Neutrophil (primary cell): ENCODE results near the gene CACNG5.

Experiments
- H3K27ac ChIP-seq: fragments of 200-600 bp; sonication (generic); 2 replicates; pipeline ENCODE4 v1.5.1; 2016; ENCODE audit warnings: mild to moderate bottlenecking, moderate library complexity
- H3K27me3 ChIP-seq: fragments of 200-600 bp; sonication (generic); 2 replicates; pipeline ENCODE4 v1.6.0; 2016; ENCODE audit warnings: mild to moderate bottlenecking
- H3K36me3 ChIP-seq: fragments of 200-600 bp; sonication (generic); 2 replicates; pipeline ENCODE4 v1.5.1; 2017
- H3K4me1 ChIP-seq, 2 experiments: fragments of 200-600 bp in 1 of 2; sonication (generic) in 1 of 2; 1 replicate in 1 of 2; 2 replicates in 1 of 2; pipeline versions ENCODE4 v1.5.1 to v1.6.1; 2013 to 2016; ENCODE audit warnings: low read depth in 1 of 2, low read length in 1 of 2, mild to moderate bottlenecking in 1 of 2, moderate library complexity in 1 of 2; ENCODE audit not compliant: control insufficient read depth in 1 of 2, insufficient read depth in 1 of 2
- H3K4me3 ChIP-seq, 2 experiments: fragments of 200-600 bp in 1 of 2; sonication (generic) in 1 of 2; 1 replicate in 1 of 2; 2 replicates in 1 of 2; pipeline ENCODE4 v1.5.1; 2013 to 2016; ENCODE audit warnings: low read depth in 1 of 2, low read length in 1 of 2, mild to moderate bottlenecking in 1 of 2, moderate library complexity in 1 of 2
- H3K9me3 ChIP-seq: fragments of 200-600 bp; sonication (generic); 2 replicates; pipeline ENCODE4 v1.5.1; 2016
- TF ChIP-seq, protein P1 (sequence below): fragments of 200-600 bp; sonication (generic); IDR thresholded peaks from 2 replicates; pipeline ENCODE4 v1.5.1; 2016; ENCODE audit warnings: antibody characterized with exemption

Gene CACNG5

DNA sequence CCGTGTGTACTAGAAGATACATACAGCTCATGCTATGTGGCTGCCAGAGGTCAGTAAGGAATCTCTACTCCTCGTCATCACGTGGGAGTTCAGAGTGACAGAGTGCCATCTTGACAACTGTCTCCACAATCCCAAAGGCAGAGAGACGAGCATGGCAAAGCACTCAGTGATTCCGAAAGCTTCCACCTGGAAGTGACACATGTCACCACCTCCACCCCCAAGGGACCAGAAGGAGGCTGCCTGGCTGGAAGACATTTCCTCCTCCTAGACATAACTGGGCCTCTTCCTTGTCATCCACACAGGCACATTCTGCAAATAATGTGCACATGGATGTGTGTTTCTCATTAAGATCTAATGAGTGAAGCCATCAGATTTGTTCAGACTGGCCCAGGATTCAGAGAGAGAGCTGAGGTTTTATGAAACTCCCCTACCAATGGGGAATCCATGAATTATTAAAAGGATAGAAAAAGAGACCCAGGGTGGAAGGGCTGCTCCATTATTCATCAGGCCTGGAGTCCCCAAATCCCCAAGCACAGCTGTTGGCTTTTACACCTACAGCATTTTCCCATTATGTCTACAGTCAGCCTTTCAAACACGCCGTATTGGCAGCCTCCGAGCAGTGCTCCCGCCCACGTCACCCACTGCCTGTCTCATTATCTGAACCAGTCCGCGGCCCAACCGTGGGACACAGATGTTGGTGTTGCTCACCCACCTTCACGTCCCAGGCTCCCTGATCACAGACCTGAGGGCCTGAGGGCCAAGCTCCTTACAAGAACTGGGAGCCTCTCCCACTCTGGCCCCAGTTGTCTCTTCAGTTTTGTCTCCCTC, 3.3 kb upstream of the CACNG5 start:
- H3K27ac ChIP-seq, result no peak overlapping the region
- peaks cover 96% of the 10 kb centered on the region for H3K27me3 ChIP-seq
- H3K9me3 ChIP-seq, result no peaks in the 10 kb centered on the region
- H3K36me3 ChIP-seq, result no peaks in the 10 kb centered on the region
- H3K4me1 ChIP-seq, result no peaks in the 10 kb centered on the region
- no peak overlapping the region for H3K4me3 ChIP-seq
- TF ChIP-seq, protein P1, sequence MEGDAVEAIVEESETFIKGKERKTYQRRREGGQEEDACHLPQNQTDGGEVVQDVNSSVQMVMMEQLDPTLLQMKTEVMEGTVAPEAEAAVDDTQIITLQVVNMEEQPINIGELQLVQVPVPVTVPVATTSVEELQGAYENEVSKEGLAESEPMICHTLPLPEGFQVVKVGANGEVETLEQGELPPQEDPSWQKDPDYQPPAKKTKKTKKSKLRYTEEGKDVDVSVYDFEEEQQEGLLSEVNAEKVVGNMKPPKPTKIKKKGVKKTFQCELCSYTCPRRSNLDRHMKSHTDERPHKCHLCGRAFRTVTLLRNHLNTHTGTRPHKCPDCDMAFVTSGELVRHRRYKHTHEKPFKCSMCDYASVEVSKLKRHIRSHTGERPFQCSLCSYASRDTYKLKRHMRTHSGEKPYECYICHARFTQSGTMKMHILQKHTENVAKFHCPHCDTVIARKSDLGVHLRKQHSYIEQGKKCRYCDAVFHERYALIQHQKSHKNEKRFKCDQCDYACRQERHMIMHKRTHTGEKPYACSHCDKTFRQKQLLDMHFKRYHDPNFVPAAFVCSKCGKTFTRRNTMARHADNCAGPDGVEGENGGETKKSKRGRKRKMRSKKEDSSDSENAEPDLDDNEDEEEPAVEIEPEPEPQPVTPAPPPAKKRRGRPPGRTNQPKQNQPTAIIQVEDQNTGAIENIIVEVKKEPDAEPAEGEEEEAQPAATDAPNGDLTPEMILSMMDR, result no peak

DNA sequence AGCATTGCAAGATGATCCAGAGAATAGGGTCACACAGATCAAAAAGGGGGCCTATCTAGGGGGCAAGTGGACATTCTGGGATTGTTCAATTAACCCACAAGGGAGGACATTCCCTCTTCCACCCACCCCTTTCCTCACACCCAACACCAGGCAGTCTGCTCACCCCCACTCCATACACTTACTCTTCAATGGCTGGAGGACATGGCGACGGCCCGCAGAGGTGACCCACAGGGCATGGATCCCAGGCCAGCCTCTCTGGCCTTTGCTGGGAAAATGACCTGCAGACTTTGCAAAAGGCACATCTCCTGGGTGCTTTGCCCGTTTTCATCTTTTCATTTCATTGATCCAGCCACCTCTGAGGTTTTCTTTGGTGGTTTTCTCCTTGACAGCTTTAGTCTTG, 1.7 kb upstream of the CACNG5 start:
- peaks cover 96% of the 10 kb centered on the region for H3K27me3 ChIP-seq
- TF ChIP-seq, protein P1, result no peak
- no peaks in the 10 kb centered on the region for H3K4me1 ChIP-seq

DNA sequence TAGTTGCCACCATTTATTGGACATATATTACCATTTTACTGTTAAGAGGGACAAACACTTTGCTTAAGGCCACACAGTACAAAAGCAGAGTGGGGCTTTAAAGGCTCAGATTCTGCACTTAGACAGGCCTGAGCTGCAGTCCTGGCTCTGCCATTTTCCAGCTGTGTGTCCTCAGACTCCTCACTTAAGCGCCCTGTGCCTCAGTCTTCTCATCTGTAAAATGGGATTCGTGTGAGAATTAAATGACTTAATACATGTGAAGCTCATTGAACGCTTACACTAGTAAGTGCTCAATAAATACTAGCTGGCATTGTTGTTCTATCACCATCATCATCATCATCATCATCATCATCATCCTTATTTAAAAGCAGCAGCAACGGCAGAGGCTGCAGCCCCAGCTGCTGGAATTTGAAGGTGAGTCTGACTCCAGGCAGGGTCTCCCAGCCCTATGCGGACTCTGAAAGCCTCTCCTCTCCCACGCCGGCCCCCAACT, 445 bp upstream of the CACNG5 start:
- H3K27ac ChIP-seq, result no peak overlapping the region
- no peaks in the 10 kb centered on the region for H3K36me3 ChIP-seq
- H3K4me3 ChIP-seq, result no peak overlapping the region

More for the DNA sequence above, 1.7 kb upstream of the CACNG5 start:
- Histone ChIP-seq H3K27ac (no peak overlapping the region), H3K9me3 (no peaks in the 10 kb centered on the region), H3K4me3 (no peak overlapping the region), H3K36me3 (no peaks in the 10 kb centered on the region)

DNA sequence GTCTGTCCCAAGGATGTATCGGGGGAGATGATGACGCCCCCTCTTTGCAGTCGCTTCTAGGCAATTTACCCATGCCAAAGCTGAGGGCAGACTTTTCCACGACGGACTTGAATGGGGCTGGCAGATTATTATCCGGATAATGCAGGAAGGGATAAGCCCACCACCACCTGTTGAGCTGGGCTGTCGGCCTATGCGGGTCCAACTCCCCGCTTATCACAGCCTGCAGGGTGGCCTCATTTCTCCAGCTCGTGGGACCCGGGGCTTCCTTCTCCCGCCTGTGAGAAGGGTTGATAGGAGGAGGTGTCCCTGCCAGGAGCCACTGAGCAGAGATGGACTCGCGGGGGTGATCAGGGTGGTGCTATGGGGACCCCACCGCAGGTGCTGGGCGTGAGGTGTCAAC, 559 bp downstream of the CACNG5 start:
- peaks cover 82% of the 10 kb centered on the region for H3K27me3 ChIP-seq
- no peak overlapping the region for H3K27ac ChIP-seq

More for the DNA sequence above, 445 bp upstream of the CACNG5 start:
- peaks cover 87% of the 10 kb centered on the region for H3K27me3 ChIP-seq
- TF ChIP-seq, protein P1, result no peak
- H3K4me1 ChIP-seq, result no peaks in the 10 kb centered on the region
- H3K9me3 ChIP-seq, result no peaks in the 10 kb centered on the region

DNA sequence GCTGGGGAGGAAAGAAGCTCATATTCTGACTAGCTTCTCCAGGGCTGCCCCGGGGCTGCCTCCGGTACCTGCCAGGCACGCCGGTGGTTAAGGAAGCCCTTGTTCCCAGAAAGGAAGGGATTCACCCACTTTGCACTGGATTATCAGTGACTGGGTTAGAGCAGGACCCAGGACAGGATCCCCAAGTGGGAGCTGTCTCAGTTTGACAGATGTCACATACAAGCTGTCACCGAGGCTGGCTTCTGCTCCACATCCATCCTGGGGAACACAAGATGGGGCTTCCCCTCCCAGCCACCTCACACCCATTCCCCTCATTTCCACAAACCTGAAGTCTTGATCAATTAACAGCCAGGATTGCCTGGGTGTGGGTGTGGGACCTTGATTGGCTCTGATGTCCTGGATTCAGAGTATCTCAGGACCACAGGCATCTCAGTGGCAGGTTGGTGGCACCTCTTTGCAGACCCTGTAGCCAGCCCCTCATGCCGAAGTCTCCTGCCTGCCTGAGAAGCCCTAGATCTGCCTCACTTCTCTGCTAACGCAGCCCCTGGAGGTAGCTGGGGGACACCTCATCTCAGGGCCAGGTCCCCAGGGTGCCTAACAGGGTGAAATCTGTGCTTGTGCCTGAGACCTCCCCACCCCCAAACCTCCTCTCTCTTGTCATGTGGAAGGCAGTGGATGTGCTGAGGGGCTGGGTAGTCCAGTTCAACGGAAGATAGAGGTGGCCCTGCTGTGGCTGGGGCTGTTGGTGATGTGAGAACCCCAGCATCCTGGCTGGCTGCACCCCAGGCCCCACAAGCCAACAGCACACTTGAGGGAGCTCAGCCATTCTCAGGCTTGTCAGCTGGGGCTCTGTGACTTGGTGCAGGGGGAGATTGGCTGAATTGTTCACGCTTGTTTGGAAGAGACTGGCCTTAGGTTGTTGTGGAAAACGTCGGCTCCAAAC, 1.4 kb downstream of the CACNG5 start:
- Histone ChIP-seq H3K27me3 (peaks cover 79% of the 10 kb centered on the region), H3K27ac (no peak overlapping the region), H3K9me3 (no peaks in the 10 kb centered on the region), H3K4me1 (no peaks in the 10 kb centered on the region), H3K36me3 (no peaks in the 10 kb centered on the region), H3K4me3 (no peak overlapping the region)
- TF ChIP-seq, protein P1, result no peak

More for the DNA sequence above, 559 bp downstream of the CACNG5 start:
- Histone ChIP-seq H3K9me3 (no peaks in the 10 kb centered on the region), H3K36me3 (no peaks in the 10 kb centered on the region), H3K4me1 (no peaks in the 10 kb centered on the region), H3K4me3 (no peak overlapping the region)
- TF ChIP-seq, protein P1, result no peak
